SU-DHL-6 (cell line): ENCODE data around the gene CNOT11.
"Not testable (repeated sequence)": the region's sequence is repeated elsewhere in the genome, so short reads cannot be mapped to it uniquely, and the experiment has no call there.

Source experiments
- CTCF ChIP-seq: fragments of 200-600 bp; sonication (generic); IDR thresholded peaks from one replicate; pipeline ENCODE4 v1.5.1; 2017; ENCODE audit warnings: antibody characterized with exemption, mild to moderate bottlenecking, low read length, moderate library complexity; ENCODE audit not compliant: insufficient read depth, poor library complexity, severe bottlenecking
- EZH2phosphoT487 ChIP-seq: fragments of 200-600 bp; sonication (generic), shearing (Covaris generic); conservative IDR thresholded peaks from 2 replicates; pipeline ENCODE4 v1.6.1; 2018; ENCODE audit warnings: mild to moderate bottlenecking, antibody characterized with exemption, low read length, moderate library complexity, mixed read lengths

- not testable (repeated sequence) for TF ChIP-seq CTCF, EZH2phosphoT487
These were observed 12.9 kb upstream of the CNOT11 start for GRCh38 chr2:101239760-101240118.
